ENCODE data around the gene COX6B1. TPM values are rescaled to one million over a fixed set of nuclear protein-coding genes. Genes with fewer than 3 reads are reported as not detected.
A peak's percentile ranks its signal among the peaks of the same experiment; 100 is the strongest.

COX6B1 gene
- total RNA-seq, 1 experiment from 2014 or later = 835 TPM

DNA sequence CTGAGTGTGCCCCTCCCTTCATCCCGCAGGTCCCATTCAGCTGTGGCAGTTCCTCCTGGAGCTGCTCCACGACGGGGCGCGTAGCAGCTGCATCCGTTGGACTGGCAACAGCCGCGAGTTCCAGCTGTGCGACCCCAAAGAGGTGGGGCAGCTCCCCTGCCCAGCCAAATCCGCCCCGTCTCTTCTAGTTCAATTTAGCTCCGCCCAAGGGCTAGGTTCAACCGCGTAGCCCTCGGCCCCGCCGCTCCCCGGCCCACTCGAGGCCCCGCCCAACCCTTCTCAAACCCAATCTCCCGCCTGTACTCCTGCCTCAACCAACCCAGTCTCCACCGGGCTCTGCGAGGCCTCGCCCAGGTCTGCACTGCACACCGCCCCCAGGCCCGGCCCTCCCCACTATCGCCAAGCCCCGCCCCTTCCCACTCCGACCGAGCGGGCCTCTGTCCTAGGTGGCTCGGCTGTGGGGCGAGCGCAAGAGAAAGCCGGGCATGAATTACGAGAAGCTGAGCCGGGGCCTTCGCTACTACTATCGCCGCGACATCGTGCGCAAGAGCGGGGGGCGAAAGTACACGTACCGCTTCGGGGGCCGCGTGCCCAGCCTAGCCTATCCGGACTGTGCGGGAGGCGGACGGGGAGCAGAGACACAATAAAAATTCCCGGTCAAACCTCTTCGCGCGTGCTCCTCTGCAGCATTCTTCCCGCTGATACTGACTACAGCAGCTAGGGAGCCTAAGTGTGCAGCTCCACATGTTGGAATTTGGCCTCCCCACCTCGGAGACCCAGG lies 3.7 kb upstream of the COX6B1 start:
- TF ChIP-seq SIN3A (IDR thresholded peaks at IDR 0.05; ENCODE audit: borderline replicate concordance, insufficient read depth, low read depth, low read length) (0 out of 2 replicates have a peak, but pooled peaks have one; percentile 43), TCF7L2 (IDR thresholded peaks at IDR 0.05; ENCODE audit: low read depth, low read length) (no peak), POLR2AphosphoS5 (IDR thresholded peaks at IDR 0.05; ENCODE audit: low read depth, low read length) (0 out of 2 replicates have a peak, but pooled peaks have one; percentile 23), REST (IDR thresholded peaks at IDR 0.05; ENCODE audit: insufficient read depth in 1 of 2, low read depth in 2 of 2, low read length in 1 of 2) (peak; percentile 68 to 73)
- TF ChIP-seq, protein P1, sequence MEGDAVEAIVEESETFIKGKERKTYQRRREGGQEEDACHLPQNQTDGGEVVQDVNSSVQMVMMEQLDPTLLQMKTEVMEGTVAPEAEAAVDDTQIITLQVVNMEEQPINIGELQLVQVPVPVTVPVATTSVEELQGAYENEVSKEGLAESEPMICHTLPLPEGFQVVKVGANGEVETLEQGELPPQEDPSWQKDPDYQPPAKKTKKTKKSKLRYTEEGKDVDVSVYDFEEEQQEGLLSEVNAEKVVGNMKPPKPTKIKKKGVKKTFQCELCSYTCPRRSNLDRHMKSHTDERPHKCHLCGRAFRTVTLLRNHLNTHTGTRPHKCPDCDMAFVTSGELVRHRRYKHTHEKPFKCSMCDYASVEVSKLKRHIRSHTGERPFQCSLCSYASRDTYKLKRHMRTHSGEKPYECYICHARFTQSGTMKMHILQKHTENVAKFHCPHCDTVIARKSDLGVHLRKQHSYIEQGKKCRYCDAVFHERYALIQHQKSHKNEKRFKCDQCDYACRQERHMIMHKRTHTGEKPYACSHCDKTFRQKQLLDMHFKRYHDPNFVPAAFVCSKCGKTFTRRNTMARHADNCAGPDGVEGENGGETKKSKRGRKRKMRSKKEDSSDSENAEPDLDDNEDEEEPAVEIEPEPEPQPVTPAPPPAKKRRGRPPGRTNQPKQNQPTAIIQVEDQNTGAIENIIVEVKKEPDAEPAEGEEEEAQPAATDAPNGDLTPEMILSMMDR (IDR thresholded peaks at IDR 0.05) = no peak
- ATAC-seq (peak; percentile 88), DNase-seq (ENCODE audit: low read depth, low spot score) (peak; percentile 77)
- intact Hi-C loops (cut with micrococcal nuclease; ENCODE audit: unreplicated experiment) (no loop called here), in situ Hi-C loops (cut with HindIII; ENCODE audit: low pct_unique_long_range_greater_than_20kb, low sequenced_read_pairs) (no loop called here)
- H3K27ac ChIP-seq (ENCODE audit: low read length) = peak overlapping the region; percentile 87
- peaks cover 7% of the 10 kb centered on the region; the same call in 1 of the 2 replicates for H3K36me3 ChIP-seq (ENCODE audit: control insufficient read depth, insufficient read depth, low read length)
- H3K4me1 ChIP-seq (ENCODE audit: control insufficient read depth, insufficient read depth, low read length) = peaks cover 21% of the 10 kb centered on the region
- BruUV-seq (replicated peaks) = no TSS peak
- ChIA-PET CTCF (interaction anchor here (1.7 to 1.8 kb wide), 2 partner anchors 87 to 96 kb away, joined by 4 read pairs; no protein-coding TSS in a partner anchor), POLR2A (interaction anchor here (0.6 kb wide), 2 partner anchors 39 to 1102 kb away, joined by 5 to 6 read pairs; no protein-coding TSS in a partner anchor)
- peak overlapping the region; percentile 69 to 79 for H3K4me3 ChIP-seq (ENCODE audit: low read depth in 2 of 2, low read length in 2 of 2)
- no peaks in the 10 kb centered on the region for H3K9me3 ChIP-seq (ENCODE audit: control insufficient read depth, insufficient read depth, low read depth, low read length)
- no peaks in the 10 kb centered on the region for H3K27me3 ChIP-seq (ENCODE audit: control insufficient read depth, insufficient read depth, low read length)

DNA sequence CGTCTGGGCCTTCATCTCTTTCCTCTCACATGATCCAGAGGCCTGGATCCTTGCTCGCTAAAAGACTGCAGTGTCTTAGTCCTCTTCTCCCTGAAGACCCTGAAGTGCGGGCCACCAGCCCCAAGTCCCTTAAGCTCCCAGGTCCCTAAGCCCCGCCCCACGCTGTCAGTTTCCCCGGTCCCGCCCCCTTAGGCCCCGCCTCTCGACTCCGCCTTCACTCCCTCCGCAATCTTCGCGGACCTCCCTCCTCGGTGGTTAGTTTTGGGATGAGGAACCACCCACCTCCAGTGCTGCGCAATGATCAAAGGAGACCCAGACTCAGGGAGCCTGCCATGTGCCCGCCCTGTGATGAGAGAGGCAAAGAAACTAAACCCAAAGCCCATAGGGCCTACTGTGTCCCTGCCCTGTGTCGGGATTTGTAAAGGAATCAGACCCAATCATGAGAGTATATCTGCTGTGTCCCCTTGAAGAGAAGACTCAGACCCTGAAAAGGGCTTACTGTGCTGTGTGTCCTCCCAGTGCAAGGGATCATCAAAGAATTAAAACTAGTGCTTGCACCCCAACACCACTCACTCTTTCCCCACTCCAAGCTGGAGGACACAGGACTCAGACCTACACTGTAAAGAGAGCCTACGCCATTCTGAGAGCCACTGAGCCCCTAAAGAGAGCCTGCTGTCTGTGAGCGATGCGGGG lies 3.0 kb upstream of the COX6B1 start:
- BruUV-seq (replicated peaks) = no TSS peak
- ATAC-seq (peak; percentile 38), DNase-seq (ENCODE audit: low read depth, low spot score) (peak; percentile 51)
- no peaks in the 10 kb centered on the region for H3K9me3 ChIP-seq (ENCODE audit: control insufficient read depth, insufficient read depth, low read depth, low read length)
- H3K36me3 ChIP-seq (ENCODE audit: control insufficient read depth, insufficient read depth, low read length) = peaks cover 7% of the 10 kb centered on the region; the same call in 1 of the 2 replicates
- peak overlapping the region; percentile 69 to 79 for H3K4me3 ChIP-seq (ENCODE audit: low read depth in 2 of 2, low read length in 2 of 2)
- no peaks in the 10 kb centered on the region for H3K27me3 ChIP-seq (ENCODE audit: control insufficient read depth, insufficient read depth, low read length)
- TF ChIP-seq, protein P1 (IDR thresholded peaks at IDR 0.05) = no peak
- peak; percentile 70; the same call in 1 of the 2 replicates for TF ChIP-seq TCF7L2 (IDR thresholded peaks at IDR 0.05; ENCODE audit: low read depth, low read length)
- POLR2A ChIA-PET = no interaction called here
- H3K27ac ChIP-seq (ENCODE audit: low read length) = peak overlapping the region; percentile 62
- in situ Hi-C loops (cut with HindIII; ENCODE audit: low pct_unique_long_range_greater_than_20kb, low sequenced_read_pairs) = no loop called here
- CTCF ChIA-PET = interaction anchor here (1.7 to 1.8 kb wide), 2 partner anchors 88 to 96 kb away, joined by 4 read pairs; no protein-coding TSS in a partner anchor
- intact Hi-C loops (cut with micrococcal nuclease; ENCODE audit: unreplicated experiment) = no loop called here
- peaks cover 21% of the 10 kb centered on the region for H3K4me1 ChIP-seq (ENCODE audit: control insufficient read depth, insufficient read depth, low read length)

Measured in Panc1 (cell line).